PC-3 (cell line): ENCODE results near the gene SPG7. TPM values are rescaled to one million over a fixed set of nuclear protein-coding genes. Genes with fewer than 3 reads are reported as not detected.

Experiments
- ATAC-seq: fragments of 200-7000 bp; cut with Tn5 transposase; 2 replicates; pipeline ENCODE4 v1.9.1; 2020; ENCODE audit warnings: mild to moderate bottlenecking, moderate library complexity
- BruUV-seq: library from RNA; stranded (reverse); fragments of 400-500 nt; replicated peaks from 2 replicates; lab custom pipeline; 2021; lab: Mats Ljungman, UMichigan
- CTCF ChIA-PET: fragments of 300-600 bp; sonication (Branson Sonifier 250); formaldehyde crosslinking; loops from one replicate; lab custom pipeline; 2022; ENCODE audit warnings: antibody characterized with exemption; lab: Charles Lee
- POLR2A ChIA-PET: fragments of 300-600 bp; sonication (Branson Sonifier 250); formaldehyde crosslinking; loops from one replicate; lab custom pipeline; 2022; ENCODE audit warnings: antibody characterized with exemption; ENCODE audit not compliant: unreplicated experiment; lab: Charles Lee
- DNase-seq: peaks from one replicate; pipeline ENCODE4 v3.0.0-alpha.2; 2015
- H2AFZ ChIP-seq: fragments of 300-600 bp; sonication (generic); 2 replicates; pipeline ENCODE4 v1.6.0; 2016; ENCODE audit warnings: antibody characterized with exemption, low read length
- H3F3A ChIP-seq: fragments of 300-600 bp; sonication (generic); one replicate; pipeline ENCODE4 v1.6.0; 2017; ENCODE audit warnings: antibody characterized with exemption, low read length, control low read depth, mild to moderate bottlenecking; ENCODE audit not compliant: unreplicated experiment
- H3K27ac ChIP-seq: fragments of 300-600 bp; sonication (generic); 2 replicates; pipeline ENCODE4 v1.5.1; 2016; ENCODE audit warnings: mild to moderate bottlenecking, low read length
- H3K27me3 ChIP-seq: fragments of 300-600 bp; sonication (generic); 2 replicates; pipeline ENCODE4 v1.6.1; 2016; ENCODE audit warnings: low read length, mixed read lengths
- H3K36me3 ChIP-seq: fragments of 300-600 bp; sonication (generic); 2 replicates; pipeline ENCODE4 v1.6.1; 2016; ENCODE audit warnings: low read depth, mixed run types, low read length, mixed read lengths
- H3K4me1 ChIP-seq: fragments of 300-600 bp; sonication (generic); 2 replicates; pipeline ENCODE4 v1.5.1; 2016; ENCODE audit warnings: low read length; ENCODE audit not compliant: insufficient read depth
- H3K4me2 ChIP-seq: fragments of 300-600 bp; sonication (generic); 2 replicates; pipeline ENCODE4 v1.6.0; 2016; ENCODE audit warnings: low read length
- H3K4me3 ChIP-seq: fragments of 300-600 bp; sonication (generic); 2 replicates; pipeline ENCODE4 v1.5.1; 2016; ENCODE audit warnings: mild to moderate bottlenecking, low read length, mixed read lengths
- H3K79me2 ChIP-seq: fragments of 300-600 bp; sonication (generic); 2 replicates; pipeline ENCODE4 v1.6.1; 2017; ENCODE audit warnings: low read length, mixed read lengths
- H3K9ac ChIP-seq: fragments of 300-600 bp; sonication (generic); 2 replicates; pipeline ENCODE4 v1.6.0; 2016; ENCODE audit warnings: mild to moderate bottlenecking, low read length
- H3K9me2 ChIP-seq: fragments of 300-600 bp; sonication (generic); replicated peaks from 2 replicates; pipeline ENCODE4 v1.6.1; 2016; ENCODE audit warnings: mixed run types, low read length, mixed read lengths
- H3K9me3 ChIP-seq: fragments of 300-600 bp; sonication (generic); 2 replicates; pipeline ENCODE4 v1.6.1; 2016; ENCODE audit warnings: low read length, mixed read lengths
- H4K20me1 ChIP-seq: fragments of 300-600 bp; sonication (generic); 2 replicates; pipeline ENCODE4 v1.6.1; 2016; ENCODE audit warnings: low read length, mixed read lengths
- CTCF ChIP-seq: fragments of 300-600 bp; sonication (generic); conservative IDR thresholded peaks from 2 replicates; pipeline ENCODE4 v1.5.1; 2017; ENCODE audit warnings: antibody characterized with exemption, low read depth, mild to moderate bottlenecking, low read length
- EZH2 ChIP-seq: fragments of 300-600 bp; sonication (generic); IDR thresholded peaks from one replicate; pipeline ENCODE4 v1.6.1; 2017; ENCODE audit warnings: antibody characterized with exemption, mild to moderate bottlenecking, low read length; ENCODE audit not compliant: unreplicated experiment
- EZH2phosphoT487 ChIP-seq: fragments of 300-600 bp; sonication (generic); IDR thresholded peaks from 2 replicates; pipeline ENCODE4 v1.6.1; 2018; ENCODE audit warnings: mild to moderate bottlenecking, antibody characterized with exemption, low read length, borderline replicate concordance
- intact Hi-C: fragments of 100-400 bp; cut with micrococcal nuclease; formaldehyde crosslinking; loops from 2 replicates; pipeline ENCODE4 v1.9.0; 2023
- total RNA-seq: library from RNA; depleted of rRNA; stranded (reverse); fragments of >200 nt; gene quantifications from 2 replicates; pipeline ENCODE4 v1.2.3, GENCODE V29; 2014

SPG7 gene
- total RNA-seq, 1 experiment from 2014 or later, result 106 TPM

- Histone ChIP-seq H3K36me3 (peaks cover 11% of the 10 kb centered on the region; the same call in 1 of the 2 replicates), H3K9me2 (no peaks in the 10 kb centered on the region), H4K20me1 (peaks cover 81% of the 10 kb centered on the region), H3K79me2 (peaks cover 100% of the 10 kb centered on the region), H3K4me2 (no peak overlapping the region), H3K27me3 (no peaks in the 10 kb centered on the region), H3K27ac (no peak overlapping the region), H3F3A (no peaks in the 10 kb centered on the region), H3K9ac (no peak overlapping the region), H2AFZ (no peak overlapping the region), H3K4me3 (no peak overlapping the region), H3K9me3 (no peaks in the 10 kb centered on the region), H3K4me1 (peaks cover 15% of the 10 kb centered on the region)
- ATAC-seq (no peak), DNase-seq (no peak)
- BruUV-seq, result no TSS peak
- ChIA-PET CTCF (no interaction called here), POLR2A (no interaction called here)
- intact Hi-C loops, result loop anchor here (10.0 kb wide), 1 partner anchor 49 kb away; no protein-coding TSS in a partner anchor
- TF ChIP-seq EZH2phosphoT487 (no peak), EZH2 (no peak), CTCF (no peak)
Observed at GRCh38 chr16:89484041-89484501, 24.1 kb upstream of the SPG7 start.

- Histone ChIP-seq H3K4me3 (no peak overlapping the region), H3K79me2 (peaks cover 95% of the 10 kb centered on the region), H3F3A (no peaks in the 10 kb centered on the region), H3K9me2 (no peaks in the 10 kb centered on the region), H2AFZ (no peak overlapping the region), H3K4me2 (no peak overlapping the region), H3K27me3 (no peaks in the 10 kb centered on the region), H3K27ac (no peak overlapping the region), H3K36me3 (peaks cover 11% of the 10 kb centered on the region; the same call in 1 of the 2 replicates), H3K9ac (no peak overlapping the region), H3K9me3 (no peaks in the 10 kb centered on the region), H4K20me1 (peaks cover 79% of the 10 kb centered on the region), H3K4me1 (peaks cover 12% of the 10 kb centered on the region)
- BruUV-seq, result no TSS peak
- ChIA-PET POLR2A (no interaction called here), CTCF (no interaction called here)
- DNase-seq (no peak), ATAC-seq (no peak)
- intact Hi-C loops, result loop anchor here (10.0 kb wide), 1 partner anchor 50 kb away; no protein-coding TSS in a partner anchor
- TF ChIP-seq CTCF (no peak), EZH2 (no peak)
Observed at GRCh38 chr16:89484923-89485679, 23.1 kb upstream of the SPG7 start.

GRCh38 chr16:89485701-89486246 lies 22.4 kb upstream of the SPG7 start:
- BruUV-seq, result no TSS peak
- Histone ChIP-seq H3K79me2 (peaks cover 88% of the 10 kb centered on the region), H4K20me1 (peaks cover 76% of the 10 kb centered on the region), H3K9me3 (no peaks in the 10 kb centered on the region), H3K4me1 (peaks cover 12% of the 10 kb centered on the region), H3K27me3 (no peaks in the 10 kb centered on the region), H3K36me3 (peaks cover 11% of the 10 kb centered on the region; the same call in 1 of the 2 replicates), H3K9me2 (no peaks in the 10 kb centered on the region), H3K9ac (no peak overlapping the region), H3K4me2 (no peak overlapping the region), H3K27ac (no peak overlapping the region), H3F3A (no peaks in the 10 kb centered on the region), H3K4me3 (no peak overlapping the region), H2AFZ (no peak overlapping the region)
- no peak for TF ChIP-seq EZH2
- no peak for TF ChIP-seq CTCF
- TF ChIP-seq EZH2phosphoT487, result no peak
- no peak for DNase-seq
- ChIA-PET CTCF (no interaction called here), POLR2A (no interaction called here)
- ATAC-seq, result no peak
- intact Hi-C loops, result loop anchor here (10.0 kb wide), 1 partner anchor 51 kb away; no protein-coding TSS in a partner anchor
